NCI-H2196 treated with DMSO at 0.1 percent for 48 hours (cell line): ENCODE data around the gene PLEKHA6.

Experiments used
- DNase-seq: peaks from one replicate; lab custom pipeline; 2025; ENCODE audit not compliant: unreplicated experiment; lab: John Stamatoyannopoulos, UW

The PLEKHA6 gene

DNA sequence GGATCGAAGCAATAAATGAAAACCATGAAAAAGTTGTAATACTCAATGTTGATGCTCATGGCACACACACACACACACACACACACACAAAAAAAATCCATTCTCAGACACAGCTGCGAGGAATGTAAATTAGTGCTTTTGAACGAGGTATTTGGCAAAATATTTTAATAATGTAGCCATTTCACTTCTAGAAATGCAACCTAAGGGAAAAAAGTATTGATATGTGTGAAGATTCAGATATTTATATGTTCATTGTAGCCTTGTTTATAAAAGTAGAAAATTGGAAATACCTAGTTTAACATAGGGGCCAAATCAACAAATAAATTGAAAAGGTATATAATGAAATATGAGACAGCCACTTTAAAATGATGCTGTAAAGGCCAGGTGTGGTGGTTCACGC, 3.8 kb downstream of the PLEKHA6 start:
- no peak for DNase-seq

DNA sequence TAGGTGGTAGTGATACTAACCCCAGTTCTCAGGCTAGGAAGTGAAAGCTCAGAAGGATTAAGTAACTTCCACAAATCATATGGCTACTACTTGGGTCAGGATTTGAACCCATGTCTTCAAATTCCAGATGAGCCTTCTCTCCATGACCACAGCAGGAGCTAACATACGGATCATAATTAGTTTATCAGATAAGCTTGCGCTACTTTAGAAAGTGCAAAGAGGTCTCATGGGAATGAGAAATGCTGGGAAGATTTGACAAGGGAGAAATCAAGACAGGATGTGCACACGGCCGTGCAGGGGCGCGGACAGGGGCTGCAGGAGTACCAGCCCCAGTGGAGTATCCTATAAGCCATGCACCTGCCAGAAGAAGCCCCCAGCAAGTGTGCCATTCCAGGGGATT, 5.2 kb downstream of the PLEKHA6 start:
- DNase-seq, result no peak

DNA sequence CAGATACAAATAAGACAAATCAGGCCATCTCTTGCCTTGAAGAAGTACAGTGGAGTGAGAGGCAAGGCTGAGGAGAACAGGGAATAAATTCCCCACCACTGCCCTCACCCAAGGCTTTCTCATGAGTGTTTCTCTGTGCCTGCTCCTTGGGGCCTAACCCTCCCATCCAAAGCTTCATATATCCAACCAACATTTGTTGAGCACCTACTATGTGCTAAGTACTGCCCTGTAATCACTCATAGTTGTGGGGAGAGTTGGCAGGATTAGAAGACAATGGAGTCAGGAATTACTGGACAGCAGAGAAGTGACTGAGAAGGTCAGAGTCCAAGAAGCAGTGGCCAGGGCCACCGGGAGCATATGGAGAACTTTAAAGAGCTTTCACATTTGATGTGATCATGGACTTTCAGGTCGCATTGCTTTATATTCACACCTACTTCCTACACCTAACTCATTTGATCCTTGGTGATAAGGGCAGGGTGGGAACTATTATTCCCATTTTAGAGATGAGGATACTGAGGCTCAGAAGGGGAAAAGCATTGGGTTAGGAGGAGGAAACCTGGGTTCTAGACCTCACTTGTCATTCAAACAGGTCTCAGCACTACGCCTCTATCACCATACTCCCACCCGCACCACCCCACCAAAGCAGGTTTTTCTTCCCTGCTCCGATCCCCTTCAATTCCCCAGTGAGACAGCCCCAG, 6.4 kb downstream of the PLEKHA6 start:
- DNase-seq, result no peak

DNA sequence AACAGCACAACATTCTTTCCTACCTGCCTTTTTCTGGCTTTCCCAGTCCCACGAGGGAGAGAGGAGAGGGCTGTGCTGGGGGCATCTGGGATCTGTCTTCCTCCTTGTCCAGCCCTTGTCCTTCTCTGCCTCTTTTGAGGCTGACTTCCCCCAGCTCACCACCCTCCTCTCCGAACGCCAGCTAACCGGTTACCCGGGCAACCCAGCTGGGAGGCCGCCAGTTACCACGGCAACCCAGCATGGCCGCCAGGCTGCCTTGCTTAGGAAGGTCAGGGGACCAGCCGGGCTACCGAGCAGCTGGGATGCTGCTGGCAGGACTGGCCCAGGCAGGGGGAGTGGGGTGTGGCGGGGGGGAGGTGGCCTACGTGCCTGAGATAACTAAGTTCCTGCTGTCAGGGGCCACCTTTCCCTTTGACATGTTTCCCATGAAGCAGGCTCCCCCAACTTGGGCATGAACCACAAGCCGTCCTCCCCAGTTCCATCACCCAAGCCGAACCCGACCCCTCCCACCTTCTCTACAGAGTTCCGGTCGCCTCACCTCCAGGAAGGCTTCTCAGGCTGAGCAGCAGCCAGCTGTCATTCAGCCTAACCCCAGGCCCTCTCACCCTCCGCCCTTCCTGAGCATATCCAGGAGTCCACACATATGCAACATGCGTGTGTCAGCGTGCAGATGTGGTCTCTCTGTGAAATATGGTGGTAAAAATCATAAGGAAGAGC, 8.7 kb downstream of the PLEKHA6 start:
- peak; percentile 61 for DNase-seq

DNA sequence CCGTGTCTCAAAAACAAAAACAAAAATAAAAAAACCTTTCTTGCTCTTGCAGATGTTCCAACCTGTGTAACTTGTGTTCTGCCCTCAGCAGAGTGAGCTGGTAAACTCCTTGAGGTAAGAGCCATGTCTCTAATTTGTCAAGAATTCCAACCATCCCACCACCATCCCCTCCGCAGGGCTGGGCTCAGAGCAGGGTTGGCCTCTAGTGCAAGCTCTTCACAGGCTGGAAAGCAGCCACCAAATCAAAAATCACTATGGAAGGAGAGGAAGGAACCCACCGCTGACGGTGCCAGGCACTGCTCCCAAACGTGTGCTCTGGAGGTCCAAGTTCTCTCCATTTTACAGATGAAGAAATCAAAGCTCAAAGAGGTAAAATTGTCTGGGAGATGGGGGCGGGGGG, 9.4 kb downstream of the PLEKHA6 start:
- DNase-seq, result no peak

DNA sequence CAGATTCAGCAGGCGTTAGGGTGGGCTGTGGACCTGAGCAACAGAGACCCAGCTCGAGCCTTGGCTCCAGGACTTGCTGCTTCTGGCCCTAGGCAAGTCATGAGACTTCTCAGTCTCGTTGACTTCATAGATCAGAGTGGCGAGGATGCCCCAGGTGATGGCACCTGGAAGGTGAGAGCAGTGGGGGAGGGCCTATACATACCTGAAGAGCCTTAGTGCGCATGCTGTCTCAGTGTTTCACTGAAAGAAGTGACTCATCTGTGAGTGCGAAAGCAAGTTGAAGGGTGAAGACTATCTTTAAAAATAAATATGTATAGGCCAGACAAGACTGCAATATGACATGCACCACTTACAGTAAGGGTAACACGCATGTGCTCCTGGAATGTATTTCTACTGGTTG, 10.1 kb downstream of the PLEKHA6 start:
- DNase-seq, result no peak

DNA sequence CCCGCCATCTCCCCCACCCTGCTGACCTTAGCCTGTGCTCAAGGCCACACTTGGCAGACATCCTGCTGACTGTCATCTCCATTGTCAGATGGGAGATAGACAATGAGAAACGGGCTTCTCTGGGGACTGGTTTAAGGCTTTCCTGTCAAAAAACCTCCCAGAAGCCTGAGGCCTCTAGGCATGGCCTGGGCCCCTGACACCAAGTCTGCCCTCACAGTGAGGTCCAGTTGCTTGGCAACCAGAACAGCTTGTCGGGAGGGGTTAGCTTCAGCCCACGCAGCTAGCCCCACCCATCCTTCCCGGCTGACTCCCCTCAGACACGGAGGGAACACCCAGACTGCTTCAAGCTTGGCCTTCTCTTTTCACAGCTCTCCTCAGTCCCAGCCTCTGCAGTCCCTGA, 11.0 kb downstream of the PLEKHA6 start:
- no peak for DNase-seq

DNA sequence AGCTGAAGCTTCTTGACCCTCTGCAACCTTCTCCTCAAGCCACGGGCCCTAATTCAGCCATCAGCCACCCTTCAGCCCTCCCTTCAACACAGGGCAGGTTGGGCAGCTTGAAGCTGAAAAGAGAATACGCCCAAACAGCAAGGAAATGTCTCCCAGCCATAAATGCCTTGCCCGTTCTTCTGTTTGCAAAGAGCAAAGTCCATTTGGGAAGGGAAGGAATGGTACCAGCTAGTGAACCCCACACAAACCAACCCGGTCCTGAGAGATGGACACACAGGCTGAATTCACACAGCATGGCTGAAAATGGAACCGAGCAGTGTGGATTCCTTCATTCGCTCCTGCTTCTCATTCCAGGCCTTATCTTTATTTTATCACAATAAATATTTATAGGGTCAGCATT, 11.5 kb downstream of the PLEKHA6 start:
- no peak for DNase-seq

DNA sequence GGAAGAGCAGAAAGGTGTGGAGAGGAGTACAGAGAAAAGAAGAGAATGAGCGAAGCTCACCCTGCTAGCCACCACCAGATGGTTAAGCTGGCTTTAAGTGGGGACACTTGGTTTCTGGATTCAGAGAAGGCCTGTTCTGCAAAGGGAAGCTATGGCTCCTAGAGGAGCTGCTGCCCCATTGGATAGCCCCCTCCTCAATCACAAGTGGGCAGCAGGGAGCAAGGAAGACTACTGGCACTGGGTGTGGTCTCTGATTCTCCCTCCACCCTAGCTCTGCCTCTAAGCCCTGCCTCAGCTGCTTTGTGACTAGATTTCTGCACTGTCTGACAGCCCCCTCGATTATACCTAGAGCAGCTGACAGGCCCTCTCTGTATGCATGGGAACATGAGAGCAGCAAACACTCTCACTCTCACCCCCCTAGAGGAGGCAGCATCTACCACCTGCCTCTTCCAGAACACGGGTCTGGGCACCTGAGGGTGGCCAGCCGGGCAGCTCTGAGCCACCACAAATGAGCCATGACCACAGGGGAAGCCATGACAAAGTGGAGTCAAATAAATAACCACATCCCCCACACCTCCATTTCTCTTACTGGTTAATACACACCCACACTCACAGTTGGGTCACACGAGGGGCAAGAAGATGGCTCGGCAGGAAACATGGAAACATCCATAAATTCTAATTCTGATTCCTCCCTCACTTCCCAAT, 13.6 kb downstream of the PLEKHA6 start:
- DNase-seq, result no peak

DNA sequence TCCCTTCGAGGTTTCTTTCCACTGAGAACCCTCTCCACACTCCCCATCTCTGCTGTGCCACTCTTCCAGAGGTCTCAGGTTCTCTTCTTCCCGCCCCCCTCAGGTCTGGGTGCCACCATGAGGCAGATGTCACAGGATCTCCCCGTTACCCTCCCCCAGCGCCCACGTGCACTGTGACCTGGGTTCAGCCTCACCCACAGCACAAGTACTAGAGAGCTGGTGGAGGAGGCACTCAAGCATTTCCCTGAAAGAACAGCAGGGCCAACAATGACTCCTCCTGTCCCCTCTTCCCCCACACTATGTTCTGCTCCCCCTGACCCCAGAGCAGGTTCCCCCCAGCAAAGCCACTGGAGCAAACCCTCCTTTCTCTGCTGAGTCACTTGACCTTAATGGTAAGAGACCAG, 14.3 kb downstream of the PLEKHA6 start:
- DNase-seq, result no peak

DNA sequence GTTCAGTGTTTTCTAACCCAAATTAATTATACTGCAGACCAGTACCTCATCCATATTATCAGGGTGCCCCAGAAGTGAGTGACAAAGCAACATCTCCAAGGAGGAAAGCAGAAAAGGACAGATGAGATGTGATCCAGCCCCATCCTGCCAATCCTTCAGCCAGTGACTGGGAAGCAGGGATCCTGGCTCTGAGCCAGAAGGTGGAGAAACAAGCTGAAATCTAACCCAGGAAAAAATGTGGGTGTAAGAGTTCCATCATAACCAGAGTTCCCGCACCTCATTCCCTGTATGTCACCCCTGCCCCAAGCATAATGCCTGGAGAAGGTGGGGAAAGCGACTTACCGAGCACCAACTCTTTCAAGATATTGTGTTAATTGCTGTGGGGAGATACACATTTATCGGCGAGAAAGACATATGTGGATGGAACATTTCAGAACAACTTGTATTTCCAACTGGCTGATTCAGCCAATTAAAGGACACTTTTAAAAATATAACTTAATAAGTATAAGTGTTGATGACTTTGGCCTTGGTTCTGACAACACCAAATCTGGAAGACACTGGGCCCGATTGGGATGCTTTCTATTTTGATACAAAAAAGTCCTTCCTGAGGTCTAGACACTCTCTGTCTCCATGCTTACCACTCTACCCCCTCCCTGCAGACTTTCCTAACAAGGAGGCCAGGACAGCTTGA, 14.9 kb downstream of the PLEKHA6 start:
- no peak for DNase-seq

DNA sequence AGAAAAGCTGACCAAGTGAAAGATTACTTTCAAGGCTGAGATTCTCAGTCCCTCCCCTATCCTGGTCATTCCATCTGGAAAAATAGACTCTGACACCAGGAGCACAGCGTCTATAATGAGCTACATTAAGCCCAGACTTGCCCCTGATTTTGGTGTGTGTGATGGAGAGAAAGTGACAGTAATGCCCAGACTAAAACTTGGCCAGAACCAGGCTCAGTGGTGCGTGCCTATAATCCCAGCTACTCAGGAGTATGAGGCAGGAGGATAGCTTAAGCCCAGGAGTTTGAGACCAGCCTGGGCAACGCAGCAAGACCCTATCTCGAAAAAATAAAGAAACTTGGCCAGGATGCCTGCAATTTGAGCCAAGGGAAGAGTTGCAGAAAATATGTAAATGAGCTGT, 15.9 kb downstream of the PLEKHA6 start:
- no peak for DNase-seq

DNA sequence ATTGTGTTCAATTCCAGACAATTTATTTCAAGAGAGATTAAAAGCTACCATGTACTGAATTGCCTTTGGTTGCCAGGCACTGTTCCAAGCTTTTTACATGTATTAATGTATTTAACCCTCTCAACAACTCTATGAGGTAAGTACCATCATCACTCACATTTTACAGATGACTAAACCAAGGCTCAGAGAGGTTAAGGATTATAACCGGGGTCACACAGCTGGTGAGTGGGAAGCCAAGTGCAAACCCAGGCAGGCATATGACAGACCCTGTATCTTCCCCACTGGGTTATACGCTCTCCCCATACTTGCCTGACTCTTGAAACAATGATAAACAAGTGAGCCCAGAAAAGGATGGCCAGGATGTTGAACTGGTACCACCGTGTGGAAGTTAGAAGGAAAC, 16.5 kb downstream of the PLEKHA6 start:
- no peak for DNase-seq

DNA sequence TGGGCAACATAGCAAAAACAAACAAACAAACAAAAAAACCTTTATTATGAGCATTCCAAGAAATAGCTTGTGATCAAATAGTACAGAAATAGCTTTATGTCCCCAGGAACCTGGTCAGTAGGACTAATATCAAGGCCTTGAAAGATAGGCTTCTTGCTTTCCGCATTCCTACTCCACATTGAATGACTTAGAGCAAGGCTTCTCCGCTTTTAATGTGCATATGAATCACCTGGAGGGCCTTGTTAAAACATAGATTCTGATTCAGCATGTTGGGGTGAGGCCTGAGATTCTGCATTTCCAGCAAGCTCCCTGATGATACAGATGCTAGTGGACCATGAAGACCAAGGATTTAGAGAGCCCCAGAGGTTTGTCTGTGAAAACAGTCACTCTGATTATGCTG, 17.4 kb downstream of the PLEKHA6 start:
- DNase-seq, result no peak

DNA sequence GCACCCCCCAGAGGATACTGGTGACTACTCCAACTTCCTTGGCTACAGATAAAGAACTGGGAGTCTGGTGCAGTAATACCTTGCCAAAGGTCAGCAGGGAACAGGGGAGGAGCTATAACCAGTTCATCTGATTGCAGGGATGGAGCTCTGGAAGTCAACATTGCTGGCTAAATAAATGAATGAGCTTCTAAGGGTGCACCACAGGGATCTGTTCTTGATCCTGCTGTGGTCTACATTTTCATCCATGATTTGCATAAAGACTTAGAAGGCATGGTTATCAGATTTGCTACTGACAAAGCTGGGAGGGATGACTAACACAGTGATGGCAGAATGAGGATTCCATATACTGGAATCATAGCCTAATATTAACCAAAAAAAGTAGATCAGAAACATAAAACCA, 18.3 kb downstream of the PLEKHA6 start:
- no peak for DNase-seq

DNA sequence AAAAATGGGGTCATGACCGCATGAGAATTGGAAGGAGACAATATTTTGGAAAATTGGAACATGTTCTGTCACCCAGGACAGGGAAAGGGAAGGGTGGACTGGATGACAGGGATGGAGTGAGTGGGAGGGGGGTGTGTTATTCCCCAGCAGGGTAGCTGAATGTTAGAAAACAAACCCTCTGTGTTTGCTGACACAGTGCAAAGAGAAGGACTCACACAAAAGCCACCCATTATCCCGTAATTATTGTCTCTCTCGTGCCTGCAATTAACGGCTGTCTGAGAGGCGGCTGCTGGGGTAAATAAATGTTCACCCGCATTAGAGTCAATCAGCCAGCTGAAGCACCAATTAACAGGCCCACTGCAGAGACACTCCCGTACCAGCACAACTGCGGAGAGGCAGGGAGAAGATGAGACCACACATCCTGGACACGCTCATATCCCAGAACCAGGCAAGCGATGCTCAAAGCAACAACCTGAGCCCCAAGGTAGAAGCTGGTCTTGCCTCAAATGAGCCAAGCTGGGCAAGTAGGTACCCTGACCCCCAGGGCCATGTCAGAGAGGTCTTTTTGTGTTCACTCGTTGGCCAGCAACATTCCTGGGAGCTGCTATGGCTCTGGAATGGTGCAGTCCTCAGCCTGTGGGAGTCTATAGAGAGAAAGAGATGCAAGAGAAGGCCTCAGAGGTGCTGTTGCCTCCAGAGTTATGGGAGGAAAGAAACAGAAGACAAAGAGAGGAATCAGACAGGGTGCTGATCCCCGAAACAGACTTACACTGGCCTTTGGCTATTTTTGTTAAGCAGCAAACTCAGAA, 19.4 kb downstream of the PLEKHA6 start:
- no peak for DNase-seq

DNA sequence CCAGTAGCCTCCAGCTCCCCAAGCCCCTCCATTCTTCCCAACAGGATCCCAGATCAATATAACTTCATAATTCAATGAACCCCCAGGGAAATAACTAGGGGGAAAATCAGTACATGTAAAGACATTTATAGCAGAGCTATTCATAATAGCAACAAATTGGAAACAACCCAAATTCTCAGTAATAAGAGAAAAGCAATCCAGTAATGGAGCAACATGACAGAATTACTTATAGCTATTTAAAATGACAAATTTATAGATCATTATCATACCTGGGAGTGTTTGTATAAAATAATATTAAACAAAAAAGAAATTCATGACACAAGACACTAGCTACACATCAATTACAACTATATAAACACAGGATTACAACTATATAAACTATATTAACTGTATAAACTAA, 20.2 kb downstream of the PLEKHA6 start:
- no peak for DNase-seq

DNA sequence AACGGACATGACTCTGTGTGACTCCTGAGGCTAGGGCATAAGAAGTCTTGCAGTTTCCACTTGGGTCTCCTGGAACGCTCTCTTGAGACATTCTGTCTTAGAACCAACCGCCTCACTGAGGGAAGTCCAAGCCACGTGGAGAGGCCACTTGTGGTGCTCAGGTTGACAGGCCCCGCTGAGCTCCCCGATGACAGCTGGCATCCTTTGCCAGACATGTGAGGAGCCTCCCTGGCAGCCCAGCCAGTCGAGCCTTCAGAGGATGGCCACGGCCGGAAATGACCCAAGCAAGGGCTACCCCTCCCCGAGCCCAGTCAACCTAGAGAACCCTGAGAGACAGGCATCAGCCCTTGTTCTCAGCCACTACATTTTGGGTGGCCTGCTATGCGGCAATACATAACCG, 20.7 kb downstream of the PLEKHA6 start:
- DNase-seq, result no peak

DNA sequence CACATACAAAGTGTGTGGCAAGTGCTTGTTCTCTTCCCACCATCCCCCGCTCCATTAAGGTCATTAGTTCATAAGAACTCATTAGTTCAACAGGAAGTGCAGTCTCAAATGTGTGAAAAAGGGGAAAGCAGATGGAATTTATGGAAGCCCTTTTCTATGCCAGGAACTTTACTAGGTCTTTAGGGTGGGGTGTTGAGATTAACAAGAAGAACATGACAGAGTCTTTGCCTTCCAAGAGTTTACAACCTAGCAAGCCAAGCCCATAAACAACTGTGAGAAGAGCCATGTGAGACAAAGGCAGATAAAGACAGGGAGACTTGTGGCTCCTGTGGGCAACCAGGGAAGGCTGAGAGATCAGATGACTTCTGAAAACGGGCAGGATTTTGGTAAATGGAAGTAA, 21.4 kb downstream of the PLEKHA6 start:
- DNase-seq, result no peak

DNA sequence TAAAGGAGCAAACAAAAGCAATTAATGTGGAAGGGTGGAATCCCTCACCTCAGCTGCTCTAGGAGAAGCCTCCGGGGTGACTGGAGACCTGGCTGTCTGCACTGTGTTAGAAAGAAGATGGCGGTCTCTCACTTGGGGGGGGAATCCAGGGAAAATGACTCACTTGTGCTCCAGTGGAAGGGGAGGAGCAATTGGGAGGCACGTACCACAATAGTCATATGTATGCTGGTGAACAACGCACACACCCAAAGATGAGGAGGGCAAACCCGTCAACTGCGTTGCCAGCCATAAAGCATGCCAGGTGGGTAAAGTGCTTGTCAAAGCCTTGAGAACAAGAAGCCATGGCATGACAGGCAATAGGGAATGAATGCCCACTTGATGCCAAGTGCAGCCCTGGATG, 22.1 kb downstream of the PLEKHA6 start:
- no peak for DNase-seq

DNA sequence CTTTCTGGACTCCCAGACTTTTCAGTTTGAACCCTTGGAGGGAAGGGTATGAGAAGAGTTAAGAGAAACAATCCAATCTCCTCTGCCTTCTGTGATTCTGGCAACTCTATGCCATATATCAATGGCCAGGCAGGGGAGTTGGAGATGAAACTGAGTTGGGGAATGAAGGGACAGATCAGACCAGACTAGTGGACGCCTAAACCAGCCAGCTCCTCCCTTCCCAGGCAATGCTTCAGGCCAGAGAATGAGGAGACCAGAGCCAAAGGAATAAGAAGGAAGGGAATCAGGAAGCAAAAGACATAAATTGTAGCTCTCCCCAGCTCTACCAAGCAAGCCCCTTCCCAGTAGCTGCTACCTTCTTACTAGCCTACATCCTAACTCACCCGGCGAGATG, 22.7 kb downstream of the PLEKHA6 start:
- DNase-seq, result no peak
